HepG2 (cell line): Measurements from ENCODE around the gene HLA-DMB. TPM values are rescaled to one million over a fixed set of nuclear protein-coding genes. Genes with fewer than 3 reads are reported as not detected.
A peak's percentile ranks its signal among the peaks of the same experiment; 100 is the strongest.

Experiments used
- AGO2 ChIP-seq: fragments of 200-400 bp; formaldehyde crosslinking; optimal IDR thresholded peaks from 2 replicates; pipeline ENCODE3; 2017; ENCODE audit warnings: mild to moderate bottlenecking, low read depth, low read length, moderate library complexity
- ATF1 ChIP-seq: IDR thresholded peaks from 2 replicates; pipeline ENCODE4 v1.6.1; 2016; ENCODE audit warnings: mild to moderate bottlenecking, control low read depth
- BCL6 ChIP-seq: IDR thresholded peaks from 2 replicates; pipeline ENCODE4 v1.6.1; 2016; ENCODE audit warnings: missing genetic modification reagents, missing compliant biosample characterization
- HOXA3 ChIP-seq: sonication (generic); formaldehyde crosslinking; IDR thresholded peaks from 2 replicates; pipeline ENCODE4 v1.5.0; 2020; ENCODE audit warnings: missing genetic modification reagents
- PRPF4 ChIP-seq: fragments of 200-400 bp; formaldehyde crosslinking; IDR thresholded peaks from 2 replicates; pipeline ENCODE4 v1.6.1; 2016; ENCODE audit warnings: low read length, low read depth; ENCODE audit not compliant: poor library complexity, severe bottlenecking
- SP1 ChIP-seq, 2 experiments: fragments of 450-650 bp in 1 of 2; sonication (generic) in 1 of 2; formaldehyde crosslinking in 1 of 2; IDR thresholded peaks; 2 replicates each; pipeline versions ENCODE4 v1.4.0 to v1.6.1; 2016 to 2020; ENCODE audit warnings: missing genetic modification reagents in 1 of 2
- SP2 ChIP-seq: sonication (generic); formaldehyde crosslinking; IDR thresholded peaks from 2 replicates; pipeline ENCODE4 v1.5.1; 2020; ENCODE audit warnings: mild to moderate bottlenecking, missing genetic modification reagents
- ZBTB39 ChIP-seq: sonication (generic); formaldehyde crosslinking; IDR thresholded peaks from 2 replicates; pipeline ENCODE4 v1.5.0; 2020; ENCODE audit warnings: missing genetic modification reagents
- ZBTB49 ChIP-seq: sonication (generic); formaldehyde crosslinking; IDR thresholded peaks from 2 replicates; pipeline ENCODE4 v1.4.0; 2020; ENCODE audit warnings: missing genetic modification reagents, borderline replicate concordance
- ZFP1 ChIP-seq: IDR thresholded peaks from 2 replicates; pipeline ENCODE4 v1.6.1; 2016
- ZFP82 ChIP-seq: sonication (generic); formaldehyde crosslinking; IDR thresholded peaks from 2 replicates; pipeline ENCODE4 v1.5.1; 2020; ENCODE audit warnings: mild to moderate bottlenecking, missing genetic modification reagents, borderline replicate concordance
- ZNF331 ChIP-seq: sonication (generic); formaldehyde crosslinking; IDR thresholded peaks from 2 replicates; pipeline ENCODE4 v1.4.0; 2020; ENCODE audit warnings: missing genetic modification reagents
- polyA plus RNA-seq, 8 experiments: library from polyadenylated mRNA; depleted of rRNA in 3 of 8; stranded (reverse) in 7 of 8; unstranded in 1 of 8; fragments of >200 nt; fragmentation: Illumina TruSeq in 4 of 8; extraction: Trizol in 4 of 8; gene quantifications; 2 replicates each; pipeline versions ENCODE4 v1.2.1 to v1.2.3, GENCODE V29; 2011 to 2016; ENCODE audit warnings: low read depth in 4 of 8, missing spikeins in 1 of 8, mixed read lengths in 1 of 8; ENCODE audit not compliant: insufficient read depth in 1 of 8
- total RNA-seq, 5 experiments: library from RNA; depleted of rRNA; stranded (reverse); fragments of >200 nt; fragmentation: Illumina TruSeq; extraction: Trizol; gene quantifications; 2 replicates each; pipeline ENCODE4 v1.2.3, GENCODE V29; 2016; ENCODE audit warnings: low read depth in 1 of 5
- TF ChIP-seq, protein P1 (sequence below), 2 experiments: IDR thresholded peaks; 2 replicates each; pipeline ENCODE4 v1.6.1; 2011 to 2012; ENCODE audit warnings: low read length in 2 of 2, borderline replicate concordance in 1 of 2, low read depth in 1 of 2, mild to moderate bottlenecking in 1 of 2, moderate library complexity in 1 of 2
- TF ChIP-seq, protein P2 (sequence below): sonication (generic); formaldehyde crosslinking; IDR thresholded peaks from 2 replicates; pipeline ENCODE4 v1.5.1; 2020; ENCODE audit warnings: mild to moderate bottlenecking, moderate library complexity, missing genetic modification reagents
- TF ChIP-seq, protein P3 (sequence below): sonication (generic); formaldehyde crosslinking; conservative IDR thresholded peaks from 2 replicates; pipeline ENCODE4 v1.4.0; 2020; ENCODE audit warnings: missing genetic modification reagents

HLA-DMB gene
- total and polyA plus RNA-seq, 2 of the 13 experiments (the other 11 are each of a cell fraction or from before 2014, with no cell fraction given) = not detected

GRCh38 chr6:32971581-32972352 lies 30.9 kb upstream of the HLA-DMB start (continued):
- TF ChIP-seq ATF1 (CRISPR knock-in tag) (peak; percentile 91), ZNF331 (no peak; the same call in 1 of the 2 replicates), BCL6 (CRISPR knock-in tag) (peak; percentile 55), ZFP1 (CRISPR knock-in tag) (peak; percentile 73), AGO2 (peak; percentile 39), PRPF4 (peak; percentile 94), ZFP82 (peak; percentile 83; the same call in 1 of the 2 replicates), SP2 (CRISPR knock-in tag) (no peak), ZBTB39 (CRISPR knock-in tag) (0 out of 2 replicates have a peak, but pooled peaks have one; percentile 25), HOXA3 (CRISPR knock-in tag) (peak; percentile 88), SP1 (IDR thresholded peaks at IDR 0.05) (no peak), SP1 (CRISPR knock-in tag; IDR thresholded peaks at IDR 0.05) (peak; percentile 64), ZBTB49 (CRISPR knock-in tag) (peak; percentile 32; the same call in 1 of the 2 replicates)
- TF ChIP-seq, protein P1, sequence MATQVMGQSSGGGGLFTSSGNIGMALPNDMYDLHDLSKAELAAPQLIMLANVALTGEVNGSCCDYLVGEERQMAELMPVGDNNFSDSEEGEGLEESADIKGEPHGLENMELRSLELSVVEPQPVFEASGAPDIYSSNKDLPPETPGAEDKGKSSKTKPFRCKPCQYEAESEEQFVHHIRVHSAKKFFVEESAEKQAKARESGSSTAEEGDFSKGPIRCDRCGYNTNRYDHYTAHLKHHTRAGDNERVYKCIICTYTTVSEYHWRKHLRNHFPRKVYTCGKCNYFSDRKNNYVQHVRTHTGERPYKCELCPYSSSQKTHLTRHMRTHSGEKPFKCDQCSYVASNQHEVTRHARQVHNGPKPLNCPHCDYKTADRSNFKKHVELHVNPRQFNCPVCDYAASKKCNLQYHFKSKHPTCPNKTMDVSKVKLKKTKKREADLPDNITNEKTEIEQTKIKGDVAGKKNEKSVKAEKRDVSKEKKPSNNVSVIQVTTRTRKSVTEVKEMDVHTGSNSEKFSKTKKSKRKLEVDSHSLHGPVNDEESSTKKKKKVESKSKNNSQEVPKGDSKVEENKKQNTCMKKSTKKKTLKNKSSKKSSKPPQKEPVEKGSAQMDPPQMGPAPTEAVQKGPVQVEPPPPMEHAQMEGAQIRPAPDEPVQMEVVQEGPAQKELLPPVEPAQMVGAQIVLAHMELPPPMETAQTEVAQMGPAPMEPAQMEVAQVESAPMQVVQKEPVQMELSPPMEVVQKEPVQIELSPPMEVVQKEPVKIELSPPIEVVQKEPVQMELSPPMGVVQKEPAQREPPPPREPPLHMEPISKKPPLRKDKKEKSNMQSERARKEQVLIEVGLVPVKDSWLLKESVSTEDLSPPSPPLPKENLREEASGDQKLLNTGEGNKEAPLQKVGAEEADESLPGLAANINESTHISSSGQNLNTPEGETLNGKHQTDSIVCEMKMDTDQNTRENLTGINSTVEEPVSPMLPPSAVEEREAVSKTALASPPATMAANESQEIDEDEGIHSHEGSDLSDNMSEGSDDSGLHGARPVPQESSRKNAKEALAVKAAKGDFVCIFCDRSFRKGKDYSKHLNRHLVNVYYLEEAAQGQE (IDR thresholded peaks at IDR 0.05; ENCODE audit: borderline replicate concordance in 1 of 2, low read depth in 1 of 2, low read length in 2 of 2) = peak in 1 of 2 experiments; percentile 86; a peak in 2 of 4 replicates
- TF ChIP-seq, protein P2, sequence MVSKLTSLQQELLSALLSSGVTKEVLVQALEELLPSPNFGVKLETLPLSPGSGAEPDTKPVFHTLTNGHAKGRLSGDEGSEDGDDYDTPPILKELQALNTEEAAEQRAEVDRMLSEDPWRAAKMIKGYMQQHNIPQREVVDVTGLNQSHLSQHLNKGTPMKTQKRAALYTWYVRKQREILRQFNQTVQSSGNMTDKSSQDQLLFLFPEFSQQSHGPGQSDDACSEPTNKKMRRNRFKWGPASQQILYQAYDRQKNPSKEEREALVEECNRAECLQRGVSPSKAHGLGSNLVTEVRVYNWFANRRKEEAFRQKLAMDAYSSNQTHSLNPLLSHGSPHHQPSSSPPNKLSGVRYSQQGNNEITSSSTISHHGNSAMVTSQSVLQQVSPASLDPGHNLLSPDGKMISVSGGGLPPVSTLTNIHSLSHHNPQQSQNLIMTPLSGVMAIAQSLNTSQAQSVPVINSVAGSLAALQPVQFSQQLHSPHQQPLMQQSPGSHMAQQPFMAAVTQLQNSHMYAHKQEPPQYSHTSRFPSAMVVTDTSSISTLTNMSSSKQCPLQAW (CRISPR knock-in tag) = peak; percentile 52
- TF ChIP-seq, protein P3, sequence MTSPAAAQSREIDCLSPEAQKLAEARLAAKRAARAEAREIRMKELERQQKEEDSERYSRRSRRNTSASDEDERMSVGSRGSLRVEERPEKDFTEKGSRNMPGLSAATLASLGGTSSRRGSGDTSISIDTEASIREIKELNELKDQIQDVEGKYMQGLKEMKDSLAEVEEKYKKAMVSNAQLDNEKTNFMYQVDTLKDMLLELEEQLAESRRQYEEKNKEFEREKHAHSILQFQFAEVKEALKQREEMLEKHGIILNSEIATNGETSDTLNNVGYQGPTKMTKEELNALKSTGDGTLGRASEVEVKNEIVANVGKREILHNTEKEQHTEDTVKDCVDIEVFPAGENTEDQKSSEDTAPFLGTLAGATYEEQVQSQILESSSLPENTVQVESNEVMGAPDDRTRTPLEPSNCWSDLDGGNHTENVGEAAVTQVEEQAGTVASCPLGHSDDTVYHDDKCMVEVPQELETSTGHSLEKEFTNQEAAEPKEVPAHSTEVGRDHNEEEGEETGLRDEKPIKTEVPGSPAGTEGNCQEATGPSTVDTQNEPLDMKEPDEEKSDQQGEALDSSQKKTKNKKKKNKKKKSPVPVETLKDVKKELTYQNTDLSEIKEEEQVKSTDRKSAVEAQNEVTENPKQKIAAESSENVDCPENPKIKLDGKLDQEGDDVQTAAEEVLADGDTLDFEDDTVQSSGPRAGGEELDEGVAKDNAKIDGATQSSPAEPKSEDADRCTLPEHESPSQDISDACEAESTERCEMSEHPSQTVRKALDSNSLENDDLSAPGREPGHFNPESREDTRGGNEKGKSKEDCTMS (CRISPR knock-in tag) = 0 out of 2 replicates have a peak, but pooled peaks have one; percentile 74
